Measurements from ENCODE around the gene RNH1.

The RNH1 gene

DNA sequence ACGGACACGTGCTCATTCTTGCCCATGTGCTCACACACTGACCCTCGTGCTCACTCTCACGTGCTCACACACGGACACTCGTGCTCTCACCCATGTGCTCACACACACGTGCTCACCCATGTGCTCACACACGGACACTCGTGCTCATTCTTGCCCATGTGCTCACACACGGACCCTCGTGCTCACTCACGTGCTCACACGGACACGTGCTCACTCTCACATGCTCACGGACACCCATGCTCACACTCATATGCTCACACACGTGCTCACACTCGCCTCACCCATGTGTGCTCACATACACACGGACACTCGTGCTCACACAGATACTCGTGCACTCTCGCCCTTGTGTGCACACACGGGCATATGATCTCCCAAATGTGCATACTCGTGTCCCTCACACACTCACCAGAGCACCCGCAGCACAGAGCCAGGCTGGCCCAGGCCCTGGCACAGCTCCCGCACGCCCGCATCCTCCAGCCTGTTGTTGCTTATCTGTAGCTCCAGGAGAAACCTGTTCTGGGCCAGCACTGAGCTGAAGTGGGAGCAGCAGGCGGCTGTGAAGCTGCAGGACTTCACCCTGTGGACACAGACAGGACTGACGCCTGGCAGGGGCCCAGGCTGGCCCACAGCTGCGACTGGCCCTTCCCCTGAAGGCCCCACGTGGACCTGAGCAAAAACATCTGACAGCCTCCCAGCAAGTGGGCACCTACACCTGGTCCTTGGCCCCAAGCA lies 9.3 kb downstream of the RNH1 start:
- Histone ChIP-seq H2AK5ac (ENCODE audit: low read length) (no peak overlapping the region), H3K18ac (ENCODE audit: low read length) (no peak overlapping the region), H3K4me3 (ENCODE audit: low read length) (no peak overlapping the region), H3K36me3 (ENCODE audit: control insufficient read depth, insufficient read depth, low read length) (peaks cover 24% of the 10 kb centered on the region), H3K79me2 (ENCODE audit: control insufficient read depth, insufficient read depth, low read length) (no peaks in the 10 kb centered on the region), H3K79me1 (ENCODE audit: low read length) (peaks cover 2% of the 10 kb centered on the region), H2BK15ac (replicated peaks; ENCODE audit: low read depth) (no peak overlapping the region), H3K23ac (ENCODE audit: low read length) (no peak overlapping the region), H3K4me1 (ENCODE audit: control insufficient read depth, low read depth, low read length) (no peaks in the 10 kb centered on the region), H3K27me3 (ENCODE audit: insufficient read depth, low read length, poor library complexity) (no peaks in the 10 kb centered on the region), H2BK120ac (ENCODE audit: low read depth, low read length) (no peak overlapping the region), H3K4me2 (ENCODE audit: low read length) (no peak overlapping the region), H4K8ac (ENCODE audit: low read depth, low read length) (no peak overlapping the region), H3K4ac (ENCODE audit: low read depth, low read length) (no peak overlapping the region), H4K5ac (ENCODE audit: low read length) (no peak overlapping the region), H3K9ac (ENCODE audit: low read length) (no peak overlapping the region), H2BK5ac (ENCODE audit: low read length) (no peak overlapping the region), H3K56ac (ENCODE audit: low read length) (no peak overlapping the region), H3K27ac (ENCODE audit: low read depth, low read length) (no peak overlapping the region)
- DNase-seq: no peak
- WGBS (ENCODE audit: extremely low coverage, insufficient coverage, low lambda C conversion rate): no CpG with 5 or more reads among the region's 31 CpGs

DNA sequence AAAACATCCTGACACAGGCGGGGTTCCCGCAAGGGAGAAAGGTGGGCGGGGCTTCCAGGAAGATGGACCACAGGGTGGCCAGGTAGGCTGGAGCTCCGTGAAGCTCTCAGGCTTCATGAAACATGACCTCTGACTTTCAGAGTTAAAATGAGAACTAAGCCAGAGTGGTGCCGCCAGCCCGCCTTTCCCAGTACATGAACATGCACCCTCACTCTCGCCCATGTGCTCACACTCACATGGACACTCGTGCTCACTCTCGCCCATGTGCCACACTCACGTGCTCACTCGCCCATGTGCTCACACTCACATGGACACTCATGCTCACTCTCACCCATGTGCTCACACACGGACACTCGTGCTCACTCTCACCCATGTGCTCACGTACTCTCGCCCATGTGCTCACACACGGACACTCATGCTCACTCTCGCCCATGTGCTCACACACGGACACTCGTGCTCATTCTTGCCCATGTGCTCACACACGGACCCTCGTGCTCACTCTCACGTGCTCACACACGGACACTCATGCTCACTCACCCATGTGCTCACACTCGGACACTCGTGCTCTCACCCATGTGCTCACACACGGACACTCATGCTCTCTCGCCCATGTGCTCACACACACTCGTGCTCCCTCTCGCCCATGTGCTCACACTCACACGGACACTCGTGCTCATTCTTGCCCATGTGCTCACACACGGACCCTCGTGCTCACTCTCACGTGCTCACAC lies 10.0 kb downstream of the RNH1 start:
- no peak overlapping the region for H4K8ac ChIP-seq (ENCODE audit: low read depth, low read length)

DNA sequence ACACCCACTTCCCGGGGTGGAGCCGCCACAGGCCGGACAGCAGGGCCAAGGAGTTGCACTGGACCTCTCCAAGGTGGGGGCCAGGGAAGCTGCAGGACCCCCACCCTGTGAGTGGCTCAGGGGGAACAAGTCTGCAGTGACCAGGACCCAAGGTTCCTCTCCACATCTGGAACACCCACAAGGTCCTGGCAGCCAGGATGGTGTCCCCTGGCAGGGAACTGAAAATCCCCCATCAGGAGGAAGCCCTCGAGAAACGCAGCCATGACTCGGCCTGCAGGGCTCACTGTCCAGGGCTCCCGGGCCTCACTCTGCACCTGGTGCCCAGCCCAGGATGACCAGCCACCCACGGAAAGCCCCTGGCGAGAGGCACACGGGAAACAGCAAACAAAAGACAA lies 11.5 kb downstream of the RNH1 start:
- no peak overlapping the region for H2BK5ac ChIP-seq (ENCODE audit: low read length)
- DNase-seq: no peak
- no peaks in the 10 kb centered on the region for H3K4me1 ChIP-seq (ENCODE audit: control insufficient read depth, low read depth, low read length)
- no peak overlapping the region for H4K8ac ChIP-seq (ENCODE audit: low read depth, low read length)
- H3K56ac ChIP-seq (ENCODE audit: low read length): no peak overlapping the region
- H3K36me3 ChIP-seq (ENCODE audit: control insufficient read depth, insufficient read depth, low read length): peaks cover 23% of the 10 kb centered on the region
- no peak overlapping the region for H3K4ac ChIP-seq (ENCODE audit: low read depth, low read length)
- H3K79me2 ChIP-seq (ENCODE audit: control insufficient read depth, insufficient read depth, low read length): no peaks in the 10 kb centered on the region
- peaks cover 2% of the 10 kb centered on the region for H3K79me1 ChIP-seq (ENCODE audit: low read length)
- H3K23ac ChIP-seq (ENCODE audit: low read length): no peak overlapping the region
- no peak overlapping the region for H3K4me3 ChIP-seq (ENCODE audit: low read length)
- no peak overlapping the region for H2AK5ac ChIP-seq (ENCODE audit: low read length)
- no peak overlapping the region for H3K4me2 ChIP-seq (ENCODE audit: low read length)
- no peak overlapping the region for H3K27ac ChIP-seq (ENCODE audit: low read depth, low read length)
- WGBS (ENCODE audit: extremely low coverage, insufficient coverage, low lambda C conversion rate): no CpG with 5 or more reads among the region's 10 CpGs
- no peak overlapping the region for H2BK15ac ChIP-seq (replicated peaks; ENCODE audit: low read depth)
- H3K9ac ChIP-seq (ENCODE audit: low read length): no peak overlapping the region
- H4K5ac ChIP-seq (ENCODE audit: low read length): no peak overlapping the region
- H3K27me3 ChIP-seq (ENCODE audit: insufficient read depth, low read length, poor library complexity): no peaks in the 10 kb centered on the region
- no peak overlapping the region for H2BK120ac ChIP-seq (ENCODE audit: low read depth, low read length)
- H3K18ac ChIP-seq (ENCODE audit: low read length): no peak overlapping the region

More for the DNA sequence above, 10.0 kb downstream of the RNH1 start:
- H3K9ac ChIP-seq (ENCODE audit: low read length): no peak overlapping the region
- H4K5ac ChIP-seq (ENCODE audit: low read length): no peak overlapping the region
- no peaks in the 10 kb centered on the region for H3K4me1 ChIP-seq (ENCODE audit: control insufficient read depth, low read depth, low read length)
- no peak overlapping the region for H3K4me2 ChIP-seq (ENCODE audit: low read length)
- peaks cover 24% of the 10 kb centered on the region for H3K36me3 ChIP-seq (ENCODE audit: control insufficient read depth, insufficient read depth, low read length)
- no CpG with 5 or more reads among the region's 34 CpGs for WGBS (ENCODE audit: extremely low coverage, insufficient coverage, low lambda C conversion rate)
- peaks cover 2% of the 10 kb centered on the region for H3K79me1 ChIP-seq (ENCODE audit: low read length)
- DNase-seq: peak; percentile 30
- H2AK5ac ChIP-seq (ENCODE audit: low read length): no peak overlapping the region
- H3K56ac ChIP-seq (ENCODE audit: low read length): no peak overlapping the region
- no peak overlapping the region for H2BK15ac ChIP-seq (replicated peaks; ENCODE audit: low read depth)
- no peaks in the 10 kb centered on the region for H3K79me2 ChIP-seq (ENCODE audit: control insufficient read depth, insufficient read depth, low read length)
- H3K4ac ChIP-seq (ENCODE audit: low read depth, low read length): no peak overlapping the region
- H3K23ac ChIP-seq (ENCODE audit: low read length): no peak overlapping the region
- no peak overlapping the region for H3K18ac ChIP-seq (ENCODE audit: low read length)
- H2BK5ac ChIP-seq (ENCODE audit: low read length): no peak overlapping the region
- no peaks in the 10 kb centered on the region for H3K27me3 ChIP-seq (ENCODE audit: insufficient read depth, low read length, poor library complexity)
- no peak overlapping the region for H3K27ac ChIP-seq (ENCODE audit: low read depth, low read length)
- no peak overlapping the region for H2BK120ac ChIP-seq (ENCODE audit: low read depth, low read length)
- H3K4me3 ChIP-seq (ENCODE audit: low read length): no peak overlapping the region

DNA sequence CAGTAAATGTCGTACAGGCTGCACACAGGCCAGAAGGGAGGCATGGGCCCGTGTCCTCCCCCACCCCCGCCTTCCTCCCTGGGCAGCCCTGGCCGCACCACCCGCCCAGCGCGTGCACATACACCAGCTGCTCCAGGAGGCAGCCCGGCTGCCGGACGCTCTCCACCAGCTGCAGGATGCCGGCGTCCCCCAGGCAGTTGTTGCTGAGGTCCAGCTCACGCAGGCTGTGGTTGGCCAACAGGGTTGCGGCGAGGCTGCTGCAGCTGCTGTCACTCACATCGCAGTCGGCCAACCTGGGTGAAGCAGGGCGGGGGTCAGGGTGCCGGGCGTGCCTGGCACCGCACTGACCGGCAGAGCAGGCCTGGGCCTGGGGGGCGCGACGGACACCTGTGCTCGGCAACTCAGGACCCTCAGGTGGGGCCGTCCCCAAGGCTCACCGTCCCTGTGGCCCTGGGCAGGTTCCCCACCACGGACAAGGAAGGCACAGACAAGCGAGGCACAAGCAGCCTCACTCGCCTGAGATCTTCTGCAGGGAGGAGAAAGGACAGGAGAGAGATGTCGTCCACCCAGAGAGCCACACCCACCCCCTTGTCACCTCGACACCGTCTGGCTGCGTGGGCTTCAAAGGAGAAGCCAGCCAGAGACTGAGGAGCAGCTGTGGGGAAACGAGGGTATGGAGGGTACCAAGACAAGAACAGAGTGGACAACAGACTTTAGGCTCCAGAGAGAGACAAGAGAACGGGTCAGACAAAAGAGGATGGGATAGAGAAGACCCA lies 12.1 kb downstream of the RNH1 start:
- H2AK5ac ChIP-seq (ENCODE audit: low read length): no peak overlapping the region
- H3K4ac ChIP-seq (ENCODE audit: low read depth, low read length): no peak overlapping the region
- no peak overlapping the region for H2BK5ac ChIP-seq (ENCODE audit: low read length)
- H3K4me3 ChIP-seq (ENCODE audit: low read length): no peak overlapping the region
- no peak overlapping the region for H3K18ac ChIP-seq (ENCODE audit: low read length)
- H3K4me1 ChIP-seq (ENCODE audit: control insufficient read depth, low read depth, low read length): no peaks in the 10 kb centered on the region
- no peak overlapping the region for H3K4me2 ChIP-seq (ENCODE audit: low read length)
- peaks cover 2% of the 10 kb centered on the region for H3K79me1 ChIP-seq (ENCODE audit: low read length)
- H2BK120ac ChIP-seq (ENCODE audit: low read depth, low read length): no peak overlapping the region
- no peak for DNase-seq
- no peaks in the 10 kb centered on the region for H3K79me2 ChIP-seq (ENCODE audit: control insufficient read depth, insufficient read depth, low read length)
- H4K5ac ChIP-seq (ENCODE audit: low read length): no peak overlapping the region
- no peak overlapping the region for H3K9ac ChIP-seq (ENCODE audit: low read length)
- no peak overlapping the region for H3K56ac ChIP-seq (ENCODE audit: low read length)
- H3K27me3 ChIP-seq (ENCODE audit: insufficient read depth, low read length, poor library complexity): no peaks in the 10 kb centered on the region
- peaks cover 20% of the 10 kb centered on the region for H3K36me3 ChIP-seq (ENCODE audit: control insufficient read depth, insufficient read depth, low read length)
- no peak overlapping the region for H2BK15ac ChIP-seq (replicated peaks; ENCODE audit: low read depth)
- WGBS (ENCODE audit: extremely low coverage, insufficient coverage, low lambda C conversion rate): no CpG with 5 or more reads among the region's 37 CpGs
- no peak overlapping the region for H3K23ac ChIP-seq (ENCODE audit: low read length)
- H4K8ac ChIP-seq (ENCODE audit: low read depth, low read length): no peak overlapping the region
- H3K27ac ChIP-seq (ENCODE audit: low read depth, low read length): no peak overlapping the region

DNA sequence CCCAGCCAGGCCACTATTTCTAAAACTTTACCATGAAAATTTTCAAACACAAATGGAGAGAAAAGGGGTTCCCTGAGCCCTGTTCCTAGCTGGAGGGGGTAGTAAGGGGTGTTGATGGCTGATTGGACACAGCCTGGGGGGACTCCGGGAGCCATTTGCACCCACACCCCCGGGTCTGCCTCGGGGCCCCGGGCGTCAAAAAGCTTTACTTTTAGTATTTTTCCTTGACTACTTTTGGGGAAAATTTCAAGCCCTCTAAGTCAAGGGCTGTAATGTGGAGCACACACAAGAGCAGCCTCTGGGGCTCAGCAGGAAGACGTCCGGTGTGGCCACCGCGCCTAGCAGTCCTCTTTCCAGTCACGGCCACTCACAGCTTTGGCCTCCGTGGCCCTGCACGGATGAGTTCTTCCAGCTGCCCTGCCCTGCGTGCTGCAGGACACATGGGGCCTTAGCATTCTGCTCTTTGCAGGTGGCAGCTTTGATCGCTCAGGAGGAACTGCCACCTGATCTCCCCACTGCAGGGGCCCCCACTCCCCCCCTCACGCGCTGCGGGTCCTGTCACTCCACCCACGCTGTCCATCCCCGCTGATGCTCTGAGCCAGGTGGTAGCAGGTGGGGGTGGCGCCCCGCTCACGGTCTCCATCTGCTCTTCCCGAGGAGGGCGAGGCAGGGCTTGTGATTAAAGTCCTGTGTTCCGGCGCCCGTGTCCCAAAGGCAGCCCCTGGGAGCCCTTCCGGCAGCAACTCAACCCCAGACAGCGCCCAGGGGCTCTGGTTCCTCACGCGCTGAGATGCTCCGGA lies 14.4 kb downstream of the RNH1 start:
- no peak for DNase-seq
- H3K36me3 ChIP-seq (ENCODE audit: control insufficient read depth, insufficient read depth, low read length): peaks cover 11% of the 10 kb centered on the region
- no peak overlapping the region for H2BK5ac ChIP-seq (ENCODE audit: low read length)
- H2AK5ac ChIP-seq (ENCODE audit: low read length): no peak overlapping the region
- no peak overlapping the region for H3K18ac ChIP-seq (ENCODE audit: low read length)
- H3K9ac ChIP-seq (ENCODE audit: low read length): no peak overlapping the region
- WGBS (ENCODE audit: extremely low coverage, insufficient coverage, low lambda C conversion rate): no CpG with 5 or more reads among the region's 32 CpGs
- H3K27ac ChIP-seq (ENCODE audit: low read depth, low read length): no peak overlapping the region
- no peak overlapping the region for H3K23ac ChIP-seq (ENCODE audit: low read length)
- H3K27me3 ChIP-seq (ENCODE audit: insufficient read depth, low read length, poor library complexity): no peaks in the 10 kb centered on the region
- no peak overlapping the region for H4K5ac ChIP-seq (ENCODE audit: low read length)
- H3K4me1 ChIP-seq (ENCODE audit: control insufficient read depth, low read depth, low read length): no peaks in the 10 kb centered on the region
- H2BK15ac ChIP-seq (replicated peaks; ENCODE audit: low read depth): no peak overlapping the region
- no peaks in the 10 kb centered on the region for H3K79me2 ChIP-seq (ENCODE audit: control insufficient read depth, insufficient read depth, low read length)
- no peak overlapping the region for H3K4ac ChIP-seq (ENCODE audit: low read depth, low read length)
- H3K79me1 ChIP-seq (ENCODE audit: low read length): peaks cover 2% of the 10 kb centered on the region
- H4K8ac ChIP-seq (ENCODE audit: low read depth, low read length): no peak overlapping the region
- H3K4me2 ChIP-seq (ENCODE audit: low read length): no peak overlapping the region
- no peak overlapping the region for H3K56ac ChIP-seq (ENCODE audit: low read length)
- no peak overlapping the region for H2BK120ac ChIP-seq (ENCODE audit: low read depth, low read length)
- no peak overlapping the region for H3K4me3 ChIP-seq (ENCODE audit: low read length)
